ENCODE data around the gene ATP2A2.
A peak's percentile ranks its signal among the peaks of the same experiment; 100 is the strongest.
"Not testable (repeated sequence)": the region's sequence is repeated elsewhere in the genome, so short reads cannot be mapped to it uniquely, and the experiment has no call there.

ATP2A2 gene

DNA sequence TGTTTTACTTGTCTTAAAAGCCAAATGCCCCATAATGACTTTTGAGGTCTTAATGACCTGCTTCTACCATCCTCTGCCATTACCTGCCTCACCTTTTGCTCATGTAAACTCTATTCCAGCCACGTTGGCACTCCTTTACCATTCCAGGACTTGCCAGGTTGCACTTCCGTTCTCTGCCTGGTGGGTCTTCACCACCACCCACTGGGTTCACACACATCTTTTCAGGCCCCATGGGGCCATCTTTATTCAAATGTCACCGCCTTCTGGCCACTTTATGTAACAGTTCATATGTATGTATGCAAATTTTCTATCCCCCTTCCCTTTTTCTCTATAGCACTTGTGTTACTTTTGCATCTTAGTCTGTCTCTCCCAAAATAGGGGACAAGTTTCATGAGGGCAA lies 57.7 kb downstream of the ATP2A2 start:
- TF ChIP-seq, protein P1, sequence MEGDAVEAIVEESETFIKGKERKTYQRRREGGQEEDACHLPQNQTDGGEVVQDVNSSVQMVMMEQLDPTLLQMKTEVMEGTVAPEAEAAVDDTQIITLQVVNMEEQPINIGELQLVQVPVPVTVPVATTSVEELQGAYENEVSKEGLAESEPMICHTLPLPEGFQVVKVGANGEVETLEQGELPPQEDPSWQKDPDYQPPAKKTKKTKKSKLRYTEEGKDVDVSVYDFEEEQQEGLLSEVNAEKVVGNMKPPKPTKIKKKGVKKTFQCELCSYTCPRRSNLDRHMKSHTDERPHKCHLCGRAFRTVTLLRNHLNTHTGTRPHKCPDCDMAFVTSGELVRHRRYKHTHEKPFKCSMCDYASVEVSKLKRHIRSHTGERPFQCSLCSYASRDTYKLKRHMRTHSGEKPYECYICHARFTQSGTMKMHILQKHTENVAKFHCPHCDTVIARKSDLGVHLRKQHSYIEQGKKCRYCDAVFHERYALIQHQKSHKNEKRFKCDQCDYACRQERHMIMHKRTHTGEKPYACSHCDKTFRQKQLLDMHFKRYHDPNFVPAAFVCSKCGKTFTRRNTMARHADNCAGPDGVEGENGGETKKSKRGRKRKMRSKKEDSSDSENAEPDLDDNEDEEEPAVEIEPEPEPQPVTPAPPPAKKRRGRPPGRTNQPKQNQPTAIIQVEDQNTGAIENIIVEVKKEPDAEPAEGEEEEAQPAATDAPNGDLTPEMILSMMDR (conservative IDR thresholded peaks at IDR 0.05; ENCODE audit: control insufficient read depth, insufficient read depth, low read depth, low read length): peak; percentile 12
- H3K4me3 ChIP-seq (ENCODE audit: control insufficient read depth, low read depth, low read length): no peak overlapping the region
- DNase-seq (ENCODE audit: low read depth): no peak

DNA sequence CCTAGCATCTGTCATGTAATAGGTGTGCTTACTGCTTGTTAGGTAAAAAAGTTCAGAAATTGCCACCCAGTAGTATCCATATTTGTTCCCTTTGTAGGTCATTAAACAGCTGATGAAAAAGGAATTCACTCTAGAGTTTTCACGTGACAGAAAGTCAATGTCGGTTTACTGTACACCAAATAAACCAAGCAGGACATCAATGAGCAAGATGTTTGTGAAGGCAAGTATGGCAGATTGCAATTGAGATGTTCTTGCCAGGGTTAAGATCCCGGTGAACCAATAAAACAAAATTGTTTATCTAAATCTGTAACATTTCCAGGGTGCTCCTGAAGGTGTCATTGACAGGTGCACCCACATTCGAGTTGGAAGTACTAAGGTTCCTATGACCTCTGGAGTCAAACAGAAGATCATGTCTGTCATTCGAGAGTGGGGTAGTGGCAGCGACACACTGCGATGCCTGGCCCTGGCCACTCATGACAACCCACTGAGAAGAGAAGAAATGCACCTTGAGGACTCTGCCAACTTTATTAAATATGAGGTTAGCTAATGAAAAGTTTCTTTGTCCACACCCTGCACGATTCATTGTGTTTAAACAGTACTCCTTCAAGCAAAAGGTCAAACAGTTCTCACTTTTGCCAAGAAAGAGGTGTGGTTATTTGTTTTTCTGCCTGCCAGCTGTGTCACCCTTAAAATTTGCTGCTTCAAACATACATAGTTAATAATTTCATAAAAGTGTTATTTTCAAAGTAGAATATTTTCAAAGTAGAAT lies 58.3 kb downstream of the ATP2A2 start:
- TF ChIP-seq, protein P1 (conservative IDR thresholded peaks at IDR 0.05; ENCODE audit: control insufficient read depth, insufficient read depth, low read depth, low read length): no peak
- no peak overlapping the region for H3K4me3 ChIP-seq (ENCODE audit: control insufficient read depth, low read depth, low read length)
- no peak for DNase-seq (ENCODE audit: low read depth)

DNA sequence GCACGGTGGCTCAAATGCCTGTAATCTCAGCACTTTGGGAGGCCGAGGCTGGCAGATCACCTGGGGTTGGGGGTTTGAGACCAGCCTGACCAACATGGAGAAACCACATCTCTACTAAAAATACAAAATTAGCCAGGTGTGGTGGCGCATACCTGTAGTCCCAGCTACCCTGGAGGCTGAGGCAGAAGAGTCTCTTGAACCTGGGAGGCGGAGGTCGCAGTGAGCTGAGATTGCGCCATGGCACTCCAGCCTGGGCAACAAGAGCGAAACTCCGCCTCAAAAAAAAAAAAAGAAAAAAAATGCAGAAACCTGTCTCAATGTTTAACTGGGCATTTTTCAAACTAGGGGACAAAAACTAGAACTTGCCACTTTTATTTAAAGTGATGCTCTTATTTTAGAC lies 59.2 kb downstream of the ATP2A2 start:
- H3K4me3 ChIP-seq (ENCODE audit: control insufficient read depth, low read depth, low read length); DNase-seq (ENCODE audit: low read depth): not testable (repeated sequence)

DNA sequence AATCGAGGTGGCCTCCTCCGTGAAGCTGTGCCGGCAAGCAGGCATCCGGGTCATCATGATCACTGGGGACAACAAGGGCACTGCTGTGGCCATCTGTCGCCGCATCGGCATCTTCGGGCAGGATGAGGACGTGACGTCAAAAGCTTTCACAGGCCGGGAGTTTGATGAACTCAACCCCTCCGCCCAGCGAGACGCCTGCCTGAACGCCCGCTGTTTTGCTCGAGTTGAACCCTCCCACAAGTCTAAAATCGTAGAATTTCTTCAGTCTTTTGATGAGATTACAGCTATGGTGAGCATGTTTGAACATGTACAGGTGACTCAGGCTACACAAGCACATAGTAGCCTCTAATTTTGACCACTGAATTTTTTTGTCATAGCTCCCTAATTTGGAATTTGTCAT lies 59.7 kb downstream of the ATP2A2 start:
- DNase-seq (ENCODE audit: low read depth): no peak
- no peak overlapping the region for H3K4me3 ChIP-seq (ENCODE audit: control insufficient read depth, low read depth, low read length)
- TF ChIP-seq, protein P1 (conservative IDR thresholded peaks at IDR 0.05; ENCODE audit: control insufficient read depth, insufficient read depth, low read depth, low read length): no peak

DNA sequence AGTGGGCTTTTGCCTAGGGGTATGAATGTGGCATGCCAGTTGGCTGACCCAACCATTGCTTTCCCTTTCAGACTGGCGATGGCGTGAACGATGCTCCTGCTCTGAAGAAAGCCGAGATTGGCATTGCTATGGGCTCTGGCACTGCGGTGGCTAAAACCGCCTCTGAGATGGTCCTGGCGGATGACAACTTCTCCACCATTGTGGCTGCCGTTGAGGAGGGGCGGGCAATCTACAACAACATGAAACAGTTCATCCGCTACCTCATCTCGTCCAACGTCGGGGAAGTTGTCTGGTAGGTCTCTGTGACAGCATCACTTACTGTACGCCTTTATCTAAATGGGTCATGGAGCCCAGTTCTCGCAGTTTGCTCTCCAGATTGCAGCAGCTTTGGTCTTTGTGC lies 61.1 kb downstream of the ATP2A2 start:
- TF ChIP-seq, protein P1 (conservative IDR thresholded peaks at IDR 0.05; ENCODE audit: control insufficient read depth, insufficient read depth, low read depth, low read length): no peak
- no peak for DNase-seq (ENCODE audit: low read depth)
- no peak overlapping the region for H3K4me3 ChIP-seq (ENCODE audit: control insufficient read depth, low read depth, low read length)

DNA sequence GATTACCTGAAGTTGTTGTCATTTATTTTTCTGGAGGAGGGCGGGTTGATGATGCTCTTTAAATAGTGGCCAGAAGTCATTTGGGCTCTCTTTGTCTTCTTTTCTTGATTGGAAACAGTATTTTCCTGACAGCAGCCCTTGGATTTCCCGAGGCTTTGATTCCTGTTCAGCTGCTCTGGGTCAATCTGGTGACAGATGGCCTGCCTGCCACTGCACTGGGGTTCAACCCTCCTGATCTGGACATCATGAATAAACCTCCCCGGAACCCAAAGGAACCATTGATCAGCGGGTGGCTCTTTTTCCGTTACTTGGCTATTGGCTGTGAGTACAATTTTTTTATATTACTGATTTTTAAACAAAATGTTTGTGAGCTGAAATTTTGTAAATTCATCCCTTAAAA lies 62.1 kb downstream of the ATP2A2 start:
- DNase-seq (ENCODE audit: low read depth): no peak
- TF ChIP-seq, protein P1 (conservative IDR thresholded peaks at IDR 0.05; ENCODE audit: control insufficient read depth, insufficient read depth, low read depth, low read length): no peak
- H3K4me3 ChIP-seq (ENCODE audit: control insufficient read depth, low read depth, low read length): no peak overlapping the region

DNA sequence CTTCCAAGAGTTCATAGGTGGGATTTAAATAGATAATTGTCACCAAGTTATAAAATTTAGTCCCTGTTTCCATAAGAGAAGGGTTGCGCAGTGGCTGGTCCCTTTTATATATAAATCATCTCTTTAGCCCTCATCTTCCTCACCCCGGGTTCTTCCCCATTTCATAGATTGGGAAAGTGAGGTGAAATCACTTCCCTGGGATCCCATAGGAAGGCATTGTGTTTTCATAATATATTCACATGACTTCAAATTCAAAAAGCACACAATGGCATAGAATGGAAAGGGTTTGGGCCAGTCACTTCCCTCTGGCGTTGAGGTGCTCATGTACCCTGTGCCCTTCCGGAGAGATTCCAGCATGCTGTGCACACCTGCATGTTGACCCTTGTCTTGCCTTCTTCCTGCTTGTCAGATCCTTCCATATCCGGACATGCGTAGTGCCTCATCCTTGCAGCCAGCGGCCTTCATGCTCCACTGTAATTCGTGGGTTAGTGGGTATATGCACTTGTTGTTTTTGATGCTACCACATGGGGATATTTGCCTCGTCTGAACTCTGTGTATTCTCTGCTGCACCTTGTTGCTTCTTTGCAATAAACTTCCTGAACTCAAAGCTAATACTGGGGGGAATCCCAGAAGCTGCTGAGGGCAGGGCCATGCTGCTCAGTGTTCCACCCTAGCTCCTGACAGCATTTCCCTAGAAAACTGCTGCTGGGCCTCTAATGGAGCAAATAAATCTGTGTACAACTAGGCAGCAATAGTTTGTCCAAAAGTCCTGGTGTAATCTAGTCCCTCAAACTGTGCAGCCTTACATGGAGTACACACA lies 62.9 kb downstream of the ATP2A2 start:
- no peak for DNase-seq (ENCODE audit: low read depth)
- TF ChIP-seq, protein P1 (conservative IDR thresholded peaks at IDR 0.05; ENCODE audit: control insufficient read depth, insufficient read depth, low read depth, low read length): no peak
- H3K4me3 ChIP-seq (ENCODE audit: control insufficient read depth, low read depth, low read length): no peak overlapping the region

Measured in fibroblast of mammary gland (primary cell).